DND-41 (cell line): ENCODE data around the gene WDR12.

ENCODE experiments used
- ATAC-seq: fragments of 200-7000 bp; cut with Tn5 transposase; 3 replicates; pipeline ENCODE4 v1.9.1; 2021; ENCODE audit warnings: low read depth; ENCODE audit not compliant: insufficient read depth
- DNase-seq: peaks from one replicate; pipeline ENCODE4 v3.0.0-alpha.2; 2020
- H2AFZ ChIP-seq: 2 replicates; pipeline ENCODE4 v1.6.0; 2012; ENCODE audit warnings: low read depth, low read length
- H3K27ac ChIP-seq: 2 replicates; pipeline ENCODE4 v1.5.1; 2012; ENCODE audit warnings: low read length, inconsistent platforms
- H3K27me3 ChIP-seq: fragments of 200-600 bp; sonication (generic); 2 replicates; pipeline ENCODE4 v1.6.0; 2012; ENCODE audit warnings: low read length, mild to moderate bottlenecking, inconsistent platforms; ENCODE audit not compliant: insufficient read depth, poor library complexity
- H3K36me3 ChIP-seq: 2 replicates; pipeline ENCODE4 v1.5.1; 2012; ENCODE audit warnings: low read length, inconsistent platforms; ENCODE audit not compliant: insufficient read depth
- H3K4me1 ChIP-seq: 2 replicates; pipeline ENCODE4 v1.5.1; 2012; ENCODE audit warnings: mild to moderate bottlenecking, low read length; ENCODE audit not compliant: insufficient read depth
- H3K4me2 ChIP-seq: 2 replicates; pipeline ENCODE4 v1.6.0; 2012; ENCODE audit warnings: mild to moderate bottlenecking, moderate library complexity, low read length, inconsistent platforms; ENCODE audit not compliant: insufficient read depth
- H3K4me3 ChIP-seq, 2 experiments: fragments of 200-600 bp in 1 of 2; shearing (Covaris generic) in 1 of 2; 2 replicates each; pipeline ENCODE4 v1.5.1; 2012 to 2016; ENCODE audit warnings: inconsistent platforms in 2 of 2, low read length in 2 of 2, mild to moderate bottlenecking in 2 of 2, low read depth in 1 of 2, moderate library complexity in 1 of 2
- H3K79me2 ChIP-seq: 2 replicates; pipeline ENCODE4 v1.6.0; 2012; ENCODE audit warnings: low read length, inconsistent platforms; ENCODE audit not compliant: insufficient read depth
- H3K9ac ChIP-seq: 2 replicates; pipeline ENCODE4 v1.6.0; 2012; ENCODE audit warnings: low read depth, mild to moderate bottlenecking, inconsistent platforms, low read length, moderate library complexity
- H3K9me3 ChIP-seq: 2 replicates; pipeline ENCODE4 v1.5.1; 2012; ENCODE audit warnings: low read length, moderate library complexity, mild to moderate bottlenecking, inconsistent platforms; ENCODE audit not compliant: insufficient read depth, severe bottlenecking
- H4K20me1 ChIP-seq: 2 replicates; pipeline ENCODE4 v1.6.0; 2012; ENCODE audit warnings: low read length; ENCODE audit not compliant: insufficient read depth
- CTCF ChIP-seq: IDR thresholded peaks from 2 replicates; pipeline ENCODE4 v1.5.1; 2012; ENCODE audit warnings: borderline replicate concordance, low read length, moderate library complexity, mild to moderate bottlenecking; ENCODE audit not compliant: poor library complexity, severe bottlenecking; ENCODE audit errors: extremely low read depth
- EZH2 ChIP-seq: IDR thresholded peaks from 3 replicates; pipeline ENCODE4 v1.6.1; 2012; ENCODE audit warnings: borderline replicate concordance, low read depth, mild to moderate bottlenecking, moderate library complexity, low read length, inconsistent platforms; ENCODE audit not compliant: severe bottlenecking

The WDR12 gene

GRCh38 chr2:202841090-202841867 lies 70.2 kb downstream of the WDR12 start:
- Histone ChIP-seq H3K9me3 (peaks cover 8% of the 10 kb centered on the region), H4K20me1 (no peaks in the 10 kb centered on the region), H2AFZ (no peak overlapping the region), H3K79me2 (no peaks in the 10 kb centered on the region), H3K27me3 (no peaks in the 10 kb centered on the region), H3K4me1 (no peaks in the 10 kb centered on the region), H3K36me3 (no peaks in the 10 kb centered on the region), H3K27ac (no peak overlapping the region), H3K9ac (no peak overlapping the region), H3K4me3 (no peak overlapping the region), H3K4me2 (no peak overlapping the region)
- DNase-seq (no peak), ATAC-seq (no peak)
- no peak for TF ChIP-seq EZH2
- no peak for TF ChIP-seq CTCF

- Histone ChIP-seq H3K4me3 (no peak overlapping the region), H3K36me3 (no peaks in the 10 kb centered on the region)
These were observed 79.9 kb downstream of the WDR12 start for GRCh38 chr2:202831242-202832220.

GRCh38 chr2:202824901-202825300 lies 86.6 kb downstream of the WDR12 start:
- H2AFZ ChIP-seq = no peak overlapping the region
- no peaks in the 10 kb centered on the region for H3K4me1 ChIP-seq
- no peaks in the 10 kb centered on the region for H4K20me1 ChIP-seq
- no peak for TF ChIP-seq EZH2
- no peak for TF ChIP-seq CTCF
- no peak overlapping the region for H3K27ac ChIP-seq
- no peak for ATAC-seq
- no peaks in the 10 kb centered on the region for H3K36me3 ChIP-seq
- H3K9ac ChIP-seq = no peak overlapping the region
- DNase-seq = no peak
- no peaks in the 10 kb centered on the region for H3K79me2 ChIP-seq
- no peaks in the 10 kb centered on the region for H3K9me3 ChIP-seq
- H3K27me3 ChIP-seq = no peaks in the 10 kb centered on the region
- H3K4me2 ChIP-seq = no peak overlapping the region
- H3K4me3 ChIP-seq = no peak overlapping the region

More at GRCh38 chr2:202831242-202832220, 79.9 kb downstream of the WDR12 start:
- DNase-seq = peak; percentile 77
- Histone ChIP-seq H3K79me2 (no peaks in the 10 kb centered on the region), H3K27me3 (no peaks in the 10 kb centered on the region), H4K20me1 (no peaks in the 10 kb centered on the region), H3K4me1 (peaks cover 13% of the 10 kb centered on the region), H3K9ac (no peak overlapping the region), H3K4me2 (peak overlapping the region; percentile 49), H3K9me3 (no peaks in the 10 kb centered on the region), H2AFZ (peak overlapping the region; percentile 35), H3K27ac (no peak overlapping the region)
- TF ChIP-seq CTCF (peak; percentile 85), EZH2 (no peak)
- peak; percentile 97 for ATAC-seq
